Right lobe of liver (tissue), 6 donors: ENCODE data around the gene ADH1B. TPM values are rescaled to one million over a fixed set of nuclear protein-coding genes. Genes with fewer than 3 reads are reported as not detected.
"Not testable (repeated sequence)": the region's sequence is repeated elsewhere in the genome, so short reads cannot be mapped to it uniquely, and the experiment has no call there.

Experiments
- ATAC-seq, 4 donors: fragments of 200-7000 bp; cut with Tn5 transposase; one replicate each; pipeline ENCODE4 v1.9.1; 2020; ENCODE audit warnings: mild to moderate bottlenecking in 4 of 4, moderate library complexity in 4 of 4
- DNase-seq, 3 donors: peaks; one replicate each; pipeline ENCODE4 v3.0.0-alpha.2; 2020
- H3K27ac ChIP-seq, 3 donors: fragments of 200-600 bp; one replicate each; pipeline ENCODE4 v1.8.0; 2022
- H3K27me3 ChIP-seq, 2 donors: fragments of 200-600 bp; one replicate each; pipeline ENCODE4 v1.8.0; 2022
- H3K36me3 ChIP-seq, 4 donors: fragments of 200-600 bp; sonication (generic) in 1 of 4; one replicate each; pipeline versions ENCODE4 v1.5.1 to v1.8.0; 2017 to 2022; ENCODE audit warnings: control low read depth in 1 of 4
- H3K4me1 ChIP-seq, 4 donors: fragments of 200-600 bp; sonication (generic) in 1 of 4; one replicate each; pipeline versions ENCODE4 v1.5.1 to v1.8.0; 2017 to 2022; ENCODE audit warnings: control low read depth in 1 of 4
- H3K4me3 ChIP-seq, 3 donors: fragments of 200-600 bp; one replicate each; pipeline ENCODE4 v1.8.0; 2022
- H3K9me3 ChIP-seq, 4 donors: fragments of 200-600 bp; sonication (generic) in 1 of 4; one replicate each; pipeline versions ENCODE4 v1.5.1 to v1.8.0; 2017 to 2022; ENCODE audit warnings: control low read depth in 1 of 4
- CTCF ChIP-seq, 4 donors: fragments of 200-600 bp in 3 of 4; fragments of 450-650 bp in 1 of 4; IDR thresholded peaks; one replicate each; pipeline versions ENCODE4 v1.5.1 to v1.8.0; 2016 to 2022; ENCODE audit warnings: antibody characterized with exemption in 4 of 4, mild to moderate bottlenecking in 2 of 4
- POLR2A ChIP-seq: fragments of 450-650 bp; IDR thresholded peaks from one replicate; pipeline ENCODE4 v1.6.1; 2017; ENCODE audit warnings: antibody characterized with exemption, mild to moderate bottlenecking
- WGBS: methylation state at CpG from one replicate; pipeline ENCODE4 v1.1.6; 2018; ENCODE audit warnings: low coverage, low lambda C conversion rate; ENCODE audit not compliant: insufficient coverage; ENCODE audit errors: missing lambda C conversion rate; 5-methylcytosine and 5-hydroxymethylcytosine counted together
- intact Hi-C, 2 donors: fragments of 100-400 bp; cut with DNase I; formaldehyde crosslinking; loops; one replicate each; pipeline versions ENCODE4 v1.11.2 to v1.14.1; 2022
- total RNA-seq, 6 experiments: library from RNA; depleted of rRNA in 2 of 6; stranded (reverse); fragments of >200 nt in 2 of 6; fragmentation: NEBNext Ultra II Directional in 3 of 6; extraction: Animal tissue kit (Norgen Biotek cat#: 25700) in 3 of 6; gene quantifications; one replicate each; pipeline versions ENCODE4 v1.1.0 to v1.2.4, GENCODE V29; 2016 to 2023
- donor health status: DM: no; HTN: yes; CAD: no.
- donor health status: DM: no; HTN: no; CAD: no.
- donor health status: DM: no; HTN: no; CAD: no.
- donor health status: DM: no; HTN: yes; CAD: no.
- donor health status: DM: no; HTN: yes; CAD: no.

ADH1B gene
- total RNA-seq, 6 experiments from 2014 or later, result 531 to 4,444 (median 1,842) TPM

- intact Hi-C loops, result no loop called here
- H3K36me3 ChIP-seq, result no peaks in the 10 kb centered on the region
- DNase-seq, result no peak
- H3K27ac ChIP-seq, result no peak overlapping the region
- TF ChIP-seq POLR2A (no peak), CTCF (IDR thresholded peaks at IDR 0.05) (no peak)
- no peaks in the 10 kb centered on the region for H3K27me3 ChIP-seq
- H3K9me3 ChIP-seq, result no peaks in the 10 kb centered on the region
- no peaks in the 10 kb centered on the region for H3K4me1 ChIP-seq
- ATAC-seq, result peak in 1 of 4 donors; percentile 16
- no peak overlapping the region for H3K4me3 ChIP-seq
Observed at GRCh38 chr4:99361268-99361898, 40.2 kb upstream of the ADH1B start.

- Histone ChIP-seq H3K4me1 (no peaks in the 10 kb centered on the region), H3K27ac (no peak overlapping the region), H3K27me3 (no peaks in the 10 kb centered on the region), H3K9me3 (no peaks in the 10 kb centered on the region), H3K4me3 (no peak overlapping the region), H3K36me3 (no peaks in the 10 kb centered on the region)
- ATAC-seq (no peak), DNase-seq (peak in 1 of 3 donors; percentile 38)
- WGBS, result no CpG with 5 or more reads among the region's 27 CpGs
- intact Hi-C loops, result no loop called here
- no peak for TF ChIP-seq POLR2A
- TF ChIP-seq CTCF (IDR thresholded peaks at IDR 0.05), result no peak
Observed at GRCh38 chr4:99359480-99360204, 38.4 kb upstream of the ADH1B start.

- no peak overlapping the region for H3K27ac ChIP-seq
- DNase-seq, result no peak
Observed at GRCh38 chr4:99357948-99358347, 36.7 kb upstream of the ADH1B start.

GRCh38 chr4:99356992-99357391 is 35.8 kb upstream of the ADH1B start:
- TF ChIP-seq POLR2A (no peak), CTCF (IDR thresholded peaks at IDR 0.05) (no peak)
- H3K9me3 ChIP-seq, result no peaks in the 10 kb centered on the region
- no peaks in the 10 kb centered on the region for H3K27me3 ChIP-seq
- intact Hi-C loops, result no loop called here
- no peak for ATAC-seq
- no peak overlapping the region for H3K27ac ChIP-seq
- DNase-seq, result no peak
- no peaks in the 10 kb centered on the region for H3K36me3 ChIP-seq
- no peak overlapping the region for H3K4me3 ChIP-seq
- H3K4me1 ChIP-seq, result peaks cover 0 to 13% (median 0%) of the 10 kb centered on the region in 4 donors
- 62% methylated on average over 1 of the region's 1 CpG for WGBS

More at GRCh38 chr4:99357948-99358347, 36.7 kb upstream of the ADH1B start:
- H3K36me3 ChIP-seq, result no peaks in the 10 kb centered on the region
- H3K4me3 ChIP-seq, result no peak overlapping the region
- H3K4me1 ChIP-seq, result peaks cover 0 to 10% (median 0%) of the 10 kb centered on the region in 4 donors
- no peaks in the 10 kb centered on the region for H3K9me3 ChIP-seq
- 81% methylated on average over 2 of the region's 2 CpGs for WGBS
- H3K27me3 ChIP-seq, result no peaks in the 10 kb centered on the region
- no peak for ATAC-seq
- intact Hi-C loops, result no loop called here
- TF ChIP-seq CTCF (IDR thresholded peaks at IDR 0.05) (no peak), POLR2A (no peak)

GRCh38 chr4:99356149-99356548 is 34.9 kb upstream of the ADH1B start:
- intact Hi-C loops, ATAC-seq, H3K27ac ChIP-seq, DNase-seq, H3K36me3 ChIP-seq, H3K9me3 ChIP-seq, H3K27me3 ChIP-seq, H3K4me3 ChIP-seq: not testable (repeated sequence)
- 58% methylated on average over 8 of the region's 10 CpGs for WGBS
- H3K4me1 ChIP-seq, result peaks cover 0 to 13% (median 0%) of the 10 kb centered on the region in 4 donors
